Breast epithelium (tissue), 3 donors: ENCODE results near the gene FHIP2A.

ENCODE experiments used
- CTCF ChIP-seq, 3 donors: fragments of 450-650 bp; IDR thresholded peaks; one replicate each; pipeline ENCODE4 v1.5.1; 2016 to 2017; ENCODE audit warnings: antibody characterized with exemption in 3 of 3, mild to moderate bottlenecking in 3 of 3, moderate library complexity in 3 of 3
- POLR2A ChIP-seq: fragments of 450-650 bp; IDR thresholded peaks from one replicate; pipeline ENCODE4 v1.6.1; 2016; ENCODE audit warnings: antibody characterized with exemption, mild to moderate bottlenecking, moderate library complexity
- POLR2AphosphoS5 ChIP-seq, 3 donors: sonication (generic); formaldehyde crosslinking; IDR thresholded peaks; one replicate each; pipeline ENCODE4 v1.6.1; 2017; ENCODE audit warnings: antibody characterized with exemption in 3 of 3

DNA sequence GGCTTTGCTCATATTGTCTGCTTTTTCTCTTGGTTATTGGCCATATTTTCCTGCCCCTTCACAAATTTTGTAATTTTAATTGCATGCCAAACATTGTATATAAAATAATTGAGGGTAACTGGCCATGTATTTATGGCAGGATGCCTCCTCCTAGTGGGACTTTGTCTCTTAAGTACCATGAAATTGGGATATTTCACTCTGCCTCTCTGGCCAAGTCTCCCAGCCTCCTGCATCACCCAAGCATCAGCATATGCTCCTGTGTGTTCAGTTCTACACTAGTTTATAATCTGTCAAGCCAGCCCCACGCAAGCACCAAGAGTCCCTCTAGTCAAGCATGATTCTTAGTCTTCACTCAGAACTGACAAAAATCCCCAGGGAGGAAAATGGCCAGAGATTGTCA lies 44.2 kb upstream of the FHIP2A start:
- no peak for TF ChIP-seq CTCF (IDR thresholded peaks at IDR 0.05)
- no peak for TF ChIP-seq POLR2A
- TF ChIP-seq POLR2AphosphoS5 (IDR thresholded peaks at IDR 0.05), result no peak
